EH (cell line): ENCODE results near the gene TOR2A.
A peak's percentile ranks its signal among the peaks of the same experiment; 100 is the strongest.
"Not testable (repeated sequence)": the region's sequence is repeated elsewhere in the genome, so short reads cannot be mapped to it uniquely, and the experiment has no call there.

Source experiments
- DNase-seq: peaks from one replicate; pipeline ENCODE4 v3.0.0-alpha.2; 2015; ENCODE audit warnings: low read depth

TOR2A gene

GRCh38 chr9:127734747-127735529 is at the start of gene TOR2A:
TOR2A (minus strand) TSS chr9:127735294; CDS start chr9:127735270, 24 bp downstream.
- peak; percentile 96 for DNase-seq

- no peak for DNase-seq
Measured at GRCh38 chr9:127783111-127784008, 48.3 kb upstream of the TOR2A start.

GRCh38 chr9:127781806-127782205 is 46.7 kb upstream of the TOR2A start:
- DNase-seq: no peak

- DNase-seq: not testable (repeated sequence)
Measured at GRCh38 chr9:127780909-127781308, 45.8 kb upstream of the TOR2A start.

GRCh38 chr9:127780126-127780885 is 45.2 kb upstream of the TOR2A start:
- no peak for DNase-seq

- no peak for DNase-seq
Measured at GRCh38 chr9:127779136-127779981, 44.3 kb upstream of the TOR2A start.

- DNase-seq: no peak
Measured at GRCh38 chr9:127778280-127779135, 43.4 kb upstream of the TOR2A start, which contains the start of gene SH2D3C. SH2D3C (minus strand) TSS chr9:127778666; CDS start chr9:127778627, 39 bp downstream.

- DNase-seq: no peak
Measured at GRCh38 chr9:127777368-127777980, 42.4 kb upstream of the TOR2A start.

GRCh38 chr9:127776924-127777289 is 41.8 kb upstream of the TOR2A start:
- no peak for DNase-seq

GRCh38 chr9:127776195-127776923 is 41.3 kb upstream of the TOR2A start:
- no peak for DNase-seq

- DNase-seq: no peak
Measured at GRCh38 chr9:127773981-127774380, 38.9 kb upstream of the TOR2A start.

GRCh38 chr9:127773272-127773671 is 38.2 kb upstream of the TOR2A start:
- DNase-seq: no peak

GRCh38 chr9:127772603-127773002 is 37.5 kb upstream of the TOR2A start:
- DNase-seq: no peak

- DNase-seq: no peak
Measured at GRCh38 chr9:127771570-127772189, 36.6 kb upstream of the TOR2A start.

GRCh38 chr9:127770905-127771569 is 35.9 kb upstream of the TOR2A start:
- peak; percentile 99 for DNase-seq

- DNase-seq: no peak
Measured at GRCh38 chr9:127770583-127770904, 35.5 kb upstream of the TOR2A start.

GRCh38 chr9:127769929-127770582 is 35.0 kb upstream of the TOR2A start:
- DNase-seq: no peak

- DNase-seq: no peak
Measured at GRCh38 chr9:127769101-127769500, 34.0 kb upstream of the TOR2A start.
